ENCODE measurements around the gene RBMS3. TPM values are rescaled to one million over a fixed set of nuclear protein-coding genes. Genes with fewer than 3 reads are reported as not detected.

The RBMS3 gene
- total RNA-seq, 6 donors from 2014 or later: 39.8 to 102 (median 57.2) TPM

DNA sequence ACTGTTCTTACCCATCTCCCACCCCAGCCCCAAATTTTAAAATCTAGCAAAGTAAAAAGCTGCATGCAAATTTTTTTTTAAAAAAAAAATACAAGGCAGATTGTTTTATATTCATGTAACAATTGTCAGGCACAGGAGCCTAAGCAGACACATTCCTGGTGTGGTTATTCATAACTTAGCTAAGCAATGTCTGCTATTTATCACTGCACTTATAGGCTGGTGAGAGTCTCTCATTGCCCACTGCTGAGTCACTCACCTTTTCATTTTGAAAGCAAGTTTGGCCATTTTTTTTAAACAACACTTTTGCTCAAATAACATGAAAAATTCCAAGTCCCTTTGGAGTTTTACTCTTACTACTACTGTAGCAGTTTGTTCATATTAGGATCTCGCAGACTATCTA, 413.9 kb downstream of the RBMS3 start:
- ATAC-seq (ENCODE audit: low FRiP score in 2 of 2) (peak; percentile 91 to 92), DNase-seq (peak in 1 of 2 donors; percentile 42)
- 79 to 83% methylated on average over 1 of the region's 1 CpG for WGBS, 2 donors
- Histone ChIP-seq H3K4me3 (no peak overlapping the region), H3K9me3 (no peaks in the 10 kb centered on the region), H3K36me3 (no peaks in the 10 kb centered on the region), H3K27ac (peak overlapping the region; percentile 39 to 69 (median 63)), H3K27me3 (no peaks in the 10 kb centered on the region), H3K4me1 (peaks cover 12 to 26% (median 15%) of the 10 kb centered on the region in 4 donors)
- TF ChIP-seq POLR2A (IDR thresholded peaks at IDR 0.05) (no peak), EP300 (IDR thresholded peaks at IDR 0.05) (peak in 1 of 4 donors; percentile 52), POLR2AphosphoS5 (IDR thresholded peaks at IDR 0.05) (peak in 1 of 2 donors; percentile 12)
- TF ChIP-seq, protein P1, sequence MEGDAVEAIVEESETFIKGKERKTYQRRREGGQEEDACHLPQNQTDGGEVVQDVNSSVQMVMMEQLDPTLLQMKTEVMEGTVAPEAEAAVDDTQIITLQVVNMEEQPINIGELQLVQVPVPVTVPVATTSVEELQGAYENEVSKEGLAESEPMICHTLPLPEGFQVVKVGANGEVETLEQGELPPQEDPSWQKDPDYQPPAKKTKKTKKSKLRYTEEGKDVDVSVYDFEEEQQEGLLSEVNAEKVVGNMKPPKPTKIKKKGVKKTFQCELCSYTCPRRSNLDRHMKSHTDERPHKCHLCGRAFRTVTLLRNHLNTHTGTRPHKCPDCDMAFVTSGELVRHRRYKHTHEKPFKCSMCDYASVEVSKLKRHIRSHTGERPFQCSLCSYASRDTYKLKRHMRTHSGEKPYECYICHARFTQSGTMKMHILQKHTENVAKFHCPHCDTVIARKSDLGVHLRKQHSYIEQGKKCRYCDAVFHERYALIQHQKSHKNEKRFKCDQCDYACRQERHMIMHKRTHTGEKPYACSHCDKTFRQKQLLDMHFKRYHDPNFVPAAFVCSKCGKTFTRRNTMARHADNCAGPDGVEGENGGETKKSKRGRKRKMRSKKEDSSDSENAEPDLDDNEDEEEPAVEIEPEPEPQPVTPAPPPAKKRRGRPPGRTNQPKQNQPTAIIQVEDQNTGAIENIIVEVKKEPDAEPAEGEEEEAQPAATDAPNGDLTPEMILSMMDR (IDR thresholded peaks at IDR 0.05): no peak

DNA sequence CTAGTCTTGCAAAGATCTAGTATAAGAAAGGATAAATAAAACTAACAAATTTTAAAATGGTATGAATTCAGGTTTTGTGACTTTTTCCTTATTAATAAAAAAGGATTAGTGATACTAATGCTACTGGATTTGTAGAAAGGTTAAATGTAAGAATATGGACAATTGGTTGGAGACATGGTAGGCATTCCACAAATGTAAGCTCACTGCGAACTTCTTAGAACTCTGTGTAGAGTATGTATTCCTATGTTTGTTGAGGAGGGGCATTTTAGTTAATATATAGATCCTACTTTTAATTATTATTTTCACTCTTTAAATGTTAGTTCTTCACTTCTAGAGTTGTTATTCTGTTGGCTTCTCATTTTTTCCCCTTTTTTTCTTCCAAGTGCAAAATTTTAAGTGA, 414.3 kb downstream of the RBMS3 start:
- ATAC-seq (ENCODE audit: low FRiP score in 2 of 2): peak in 1 of 2 donors; percentile 3
- no peak for TF ChIP-seq POLR2A (IDR thresholded peaks at IDR 0.05)
- no peak for TF ChIP-seq POLR2AphosphoS5 (IDR thresholded peaks at IDR 0.05)
- no peak for TF ChIP-seq EP300 (IDR thresholded peaks at IDR 0.05)
- TF ChIP-seq, protein P1 (IDR thresholded peaks at IDR 0.05): no peak
- WGBS, 2 donors: 84 to 88% methylated on average over 1 of the region's 1 CpG
- Histone ChIP-seq H3K36me3 (no peaks in the 10 kb centered on the region), H3K27me3 (no peaks in the 10 kb centered on the region), H3K4me3 (no peak overlapping the region), H3K9me3 (no peaks in the 10 kb centered on the region), H3K27ac (peak overlapping the region; percentile 16 to 69 (median 63)), H3K4me1 (peaks cover 12 to 26% (median 15%) of the 10 kb centered on the region in 4 donors)
- no peak for DNase-seq

DNA sequence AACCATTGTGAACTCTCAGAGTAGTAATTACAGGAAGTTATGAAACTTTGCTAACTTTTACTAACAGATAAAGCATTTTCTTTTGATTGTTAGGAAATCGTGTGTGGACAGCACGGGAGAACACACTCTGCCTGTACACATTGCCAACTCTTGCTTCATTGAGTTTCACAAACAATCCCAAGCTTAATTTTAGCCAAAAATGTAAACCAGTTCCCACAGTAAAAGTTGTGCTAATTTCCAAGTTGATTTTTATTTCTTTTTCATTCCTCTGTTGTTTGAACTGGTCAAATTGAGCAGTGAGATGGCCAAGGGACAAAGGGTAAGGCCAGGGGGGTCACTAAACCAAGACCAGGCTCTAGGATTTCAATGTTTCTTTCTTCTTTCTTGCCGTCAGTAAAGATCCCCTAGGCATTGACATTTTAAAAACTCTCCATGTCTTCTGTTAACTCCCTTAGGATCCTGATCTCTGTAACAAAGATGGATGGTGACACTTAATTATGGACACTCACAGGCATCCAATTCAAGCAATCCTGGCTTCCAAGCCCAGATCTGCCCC, 414.9 kb downstream of the RBMS3 start:
- TF ChIP-seq, protein P1 (IDR thresholded peaks at IDR 0.05): no peak
- TF ChIP-seq POLR2AphosphoS5 (IDR thresholded peaks at IDR 0.05): no peak
- TF ChIP-seq EP300 (IDR thresholded peaks at IDR 0.05): peak in 1 of 4 donors; percentile 50
- H3K4me3 ChIP-seq: no peak overlapping the region
- peak overlapping the region; percentile 16 to 69 (median 63) for H3K27ac ChIP-seq
- H3K27me3 ChIP-seq: no peaks in the 10 kb centered on the region
- ATAC-seq (ENCODE audit: low FRiP score in 2 of 2) (peak in 1 of 2 donors; percentile 84), DNase-seq (no peak)
- peaks cover 12 to 26% (median 15%) of the 10 kb centered on the region in 4 donors for H3K4me1 ChIP-seq
- H3K36me3 ChIP-seq: no peaks in the 10 kb centered on the region
- 34 to 41% methylated on average over 3 of the region's 3 CpGs for WGBS, 2 donors
- no peaks in the 10 kb centered on the region for H3K9me3 ChIP-seq

DNA sequence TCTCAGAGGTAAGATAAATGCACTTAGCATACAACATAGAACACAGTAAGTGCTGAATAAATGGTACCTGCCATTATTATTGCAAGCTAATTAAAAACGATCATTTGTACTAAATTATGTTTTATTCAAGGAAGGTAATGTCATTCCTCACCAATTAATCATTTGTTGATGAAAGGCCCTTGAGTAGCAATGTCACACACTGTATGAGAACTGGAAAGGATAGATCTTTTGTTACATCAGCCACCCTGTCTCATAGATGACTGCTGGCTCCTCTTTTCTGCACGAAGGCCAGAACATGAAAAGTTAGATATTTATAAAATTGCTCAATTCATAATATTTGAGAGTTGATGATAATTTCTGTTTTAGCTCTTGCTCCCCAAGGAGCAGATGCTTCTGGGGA, 415.4 kb downstream of the RBMS3 start:
- Histone ChIP-seq H3K9me3 (peaks cover 0 to 2% (median 0%) of the 10 kb centered on the region in 4 donors), H3K27me3 (no peaks in the 10 kb centered on the region), H3K4me3 (no peak overlapping the region), H3K36me3 (no peaks in the 10 kb centered on the region), H3K4me1 (peaks cover 12 to 26% (median 15%) of the 10 kb centered on the region in 4 donors), H3K27ac (peak overlapping the region in 3 of 4 donors; percentile 61 to 69 (median 65))
- peak in 1 of 2 donors; percentile 35 for ATAC-seq (ENCODE audit: low FRiP score in 2 of 2)
- DNase-seq: no peak
- TF ChIP-seq POLR2AphosphoS5 (IDR thresholded peaks at IDR 0.05): no peak
- TF ChIP-seq, protein P1 (IDR thresholded peaks at IDR 0.05): no peak
- no peak for TF ChIP-seq POLR2A (IDR thresholded peaks at IDR 0.05)
- TF ChIP-seq EP300 (IDR thresholded peaks at IDR 0.05): no peak
- WGBS, 2 donors: 82 to 88% methylated on average over 2 of the region's 2 CpGs

DNA sequence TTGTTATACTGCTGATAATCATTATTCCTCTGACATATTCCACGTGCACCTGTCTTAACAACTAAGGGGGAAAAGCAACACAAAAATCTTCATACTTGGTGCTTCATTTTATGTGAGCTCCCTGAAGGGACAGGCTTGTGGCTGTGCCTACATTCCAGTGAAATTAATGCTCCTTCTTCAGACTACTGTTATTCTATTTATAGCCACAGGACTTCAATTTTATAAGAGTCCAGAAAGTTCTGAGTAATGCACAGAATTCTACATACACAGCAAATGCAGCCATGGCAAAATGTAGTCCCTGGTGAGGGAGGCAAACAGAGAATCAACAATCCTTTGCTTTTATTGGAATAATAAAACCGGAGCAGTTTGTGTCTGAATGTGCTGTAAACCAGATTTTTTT, 417.1 kb downstream of the RBMS3 start:
- Histone ChIP-seq H3K4me1 (peaks cover 12 to 25% (median 14%) of the 10 kb centered on the region in 4 donors), H3K36me3 (peaks cover 0 to 11% (median 0%) of the 10 kb centered on the region in 4 donors), H3K9me3 (peaks cover 0 to 4% (median 0%) of the 10 kb centered on the region in 4 donors), H3K27ac (peak overlapping the region in 1 of 4 donors; percentile 19), H3K4me3 (no peak overlapping the region), H3K27me3 (no peaks in the 10 kb centered on the region)
- WGBS, 2 donors: 81 to 87% methylated on average over 2 of the region's 2 CpGs
- TF ChIP-seq EP300 (IDR thresholded peaks at IDR 0.05) (no peak), POLR2AphosphoS5 (IDR thresholded peaks at IDR 0.05) (no peak), POLR2A (IDR thresholded peaks at IDR 0.05) (no peak)
- TF ChIP-seq, protein P1 (IDR thresholded peaks at IDR 0.05): no peak
- ATAC-seq (ENCODE audit: low FRiP score in 2 of 2): no peak
- DNase-seq: no peak

Measured in upper lobe of left lung (tissue), 6 donors.